Stimulated activated CD4-positive, alpha-beta T cell treated with anti-CD3 and anti-CD28 coated beads, Interleukin-4, amount 100 ng/mL, for 4 hours (primary cell): Measurements from ENCODE around the gene CCDC117.
A peak's percentile ranks its signal among the peaks of the same experiment; 100 is the strongest.
"Not testable (repeated sequence)": the region's sequence is repeated elsewhere in the genome, so short reads cannot be mapped to it uniquely, and the experiment has no call there.

Experiments used
- DNase-seq, 2 experiments: peaks; one replicate each; pipeline ENCODE4 v3.0.0-alpha.2; 2020

The CCDC117 gene

DNA sequence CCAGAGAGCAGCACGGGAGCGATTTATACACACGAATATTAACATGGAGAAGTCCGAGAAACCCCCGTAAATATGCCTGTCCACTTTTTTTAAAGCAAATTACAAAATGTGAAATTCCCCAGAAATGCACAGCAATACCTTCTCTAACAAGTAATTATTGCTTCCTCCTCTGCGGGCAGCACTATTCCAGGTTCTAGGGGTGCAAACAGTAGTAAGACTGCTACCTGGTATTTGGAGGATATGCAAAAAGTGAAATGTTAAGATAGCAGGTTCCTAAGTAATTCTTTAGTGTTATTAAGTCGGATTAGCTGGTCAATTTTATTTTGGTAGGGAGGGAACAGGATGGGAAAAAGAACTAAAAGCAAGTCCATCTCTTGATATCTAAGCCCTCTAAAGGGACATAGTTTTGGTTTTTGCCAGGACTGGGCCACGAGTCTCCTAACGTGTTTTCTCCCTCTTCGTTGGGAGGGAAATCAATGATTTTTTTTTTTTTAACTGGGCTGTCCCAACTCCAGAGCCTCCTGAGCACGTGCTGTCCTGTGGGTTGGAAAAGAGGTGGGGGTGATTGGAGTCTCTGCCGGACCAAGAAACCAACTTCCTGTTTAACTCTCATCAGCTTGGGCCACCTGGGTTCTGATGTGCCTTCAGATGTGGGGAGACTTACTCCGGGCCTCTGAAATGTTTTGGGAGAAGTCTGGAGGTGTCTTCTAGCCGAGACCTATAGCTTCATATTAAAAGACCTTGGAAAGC, 29.5 kb downstream of the CCDC117 start:
- no peak for DNase-seq

DNA sequence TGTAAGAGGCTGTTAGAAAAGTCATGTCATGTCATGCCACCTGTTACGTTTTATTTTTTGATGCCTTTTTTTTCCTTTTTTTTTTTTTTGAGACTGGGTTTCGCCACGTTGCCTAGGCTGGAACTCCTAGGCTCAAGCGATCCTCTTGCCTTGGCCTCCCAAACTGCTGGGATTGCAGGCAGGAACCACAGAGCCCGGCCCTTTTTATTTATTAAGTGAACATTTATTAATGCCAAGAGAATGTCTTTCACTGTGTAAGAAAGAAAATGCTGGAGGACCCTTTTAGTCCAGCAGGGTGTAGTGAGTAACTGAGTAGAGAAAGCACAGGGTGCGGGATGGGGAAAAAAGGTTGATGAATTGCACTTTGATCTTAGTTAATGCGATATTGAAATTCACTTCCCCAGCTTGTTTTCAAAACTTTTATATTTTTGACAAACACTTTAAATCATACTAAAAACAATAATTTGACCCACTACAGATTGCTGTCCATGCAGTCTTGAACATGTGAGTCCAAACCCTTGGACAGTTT, 30.2 kb downstream of the CCDC117 start:
- DNase-seq = no peak

DNA sequence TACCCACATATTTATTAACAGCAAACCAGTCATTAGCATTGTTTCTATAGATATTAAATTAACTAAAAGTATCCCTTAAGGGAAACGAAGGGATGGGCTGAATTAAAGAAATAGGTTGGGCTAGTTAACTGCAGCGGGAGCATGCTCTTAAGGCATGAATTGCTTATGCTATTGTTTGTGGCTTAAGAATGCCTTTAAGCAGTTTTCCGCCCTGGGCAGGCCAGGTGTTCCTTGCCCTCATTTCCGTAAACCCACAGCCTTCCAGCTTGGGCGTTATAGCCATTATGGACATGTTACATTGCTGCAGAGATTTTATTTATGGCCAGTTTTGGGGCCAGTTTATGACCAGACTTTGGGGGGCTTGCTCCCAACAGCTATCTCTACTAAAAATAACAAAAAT, 32.9 kb downstream of the CCDC117 start:
- DNase-seq = not testable (repeated sequence)

DNA sequence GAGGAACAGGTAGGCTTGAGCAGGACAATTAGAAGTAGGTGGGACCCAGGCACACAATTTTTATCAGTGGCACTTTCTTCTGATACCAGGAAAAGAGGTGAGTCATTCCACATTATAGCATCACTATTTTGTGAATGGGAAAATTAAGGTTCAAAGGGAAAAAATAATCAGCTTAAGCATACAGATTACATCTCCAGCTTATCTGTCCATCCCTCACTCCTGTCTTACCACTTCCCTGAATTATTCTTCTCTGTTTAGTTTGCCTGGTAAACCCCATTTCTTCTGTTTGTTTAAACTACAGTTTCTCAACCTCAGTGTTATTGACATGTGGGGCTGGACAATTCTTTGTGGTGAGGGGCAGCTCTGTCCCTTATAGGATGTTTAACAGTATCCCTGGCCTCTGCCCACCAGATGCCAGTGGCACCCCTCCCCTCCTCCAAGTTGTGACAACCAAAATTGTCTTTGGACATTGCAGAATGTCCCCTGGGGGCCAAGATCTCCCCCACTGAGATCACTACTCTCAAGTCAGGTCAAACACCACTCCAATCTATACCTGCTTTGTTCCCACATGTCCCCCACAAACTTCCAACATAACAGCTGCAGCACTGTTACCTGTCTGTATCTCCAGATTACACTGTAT, 36.3 kb downstream of the CCDC117 start:
- no peak for DNase-seq

DNA sequence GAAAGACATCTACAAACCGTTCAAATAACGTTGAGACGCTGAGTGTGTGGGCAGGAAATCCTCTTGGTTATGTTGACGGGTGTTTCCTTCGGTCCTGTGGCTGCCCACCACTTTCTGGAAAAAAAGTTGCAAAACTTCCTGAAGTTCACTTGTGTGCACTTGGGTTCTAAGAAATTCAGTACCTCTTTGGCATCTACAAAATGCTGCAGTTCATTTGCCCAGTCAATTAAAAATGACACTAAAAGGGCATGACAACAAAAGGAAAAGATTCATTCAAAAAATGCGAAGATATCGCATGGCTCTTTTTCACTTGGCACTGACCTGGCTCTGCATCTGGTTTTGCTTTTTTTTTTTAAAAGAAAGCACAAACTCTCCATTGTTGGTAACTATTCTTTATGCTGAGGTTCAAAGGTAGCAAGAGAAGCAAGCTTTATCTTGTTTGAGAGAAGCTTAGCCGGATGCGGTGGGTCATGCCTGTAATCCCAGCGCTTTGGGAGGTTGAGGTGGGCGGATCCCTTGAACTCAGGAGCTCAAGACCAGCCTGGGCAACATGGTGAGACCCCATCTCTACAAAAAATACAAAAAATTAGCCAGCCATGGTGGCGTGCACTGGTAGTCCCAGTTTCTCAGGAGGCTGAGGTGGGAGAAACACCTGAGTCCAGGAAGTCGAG, 38.5 kb downstream of the CCDC117 start:
- DNase-seq = peak in 1 of 2 experiments; percentile 33

- no peak for DNase-seq
These were observed 40.0 kb downstream of the CCDC117 start for GRCh38 chr22:28812516-28812915.

DNA sequence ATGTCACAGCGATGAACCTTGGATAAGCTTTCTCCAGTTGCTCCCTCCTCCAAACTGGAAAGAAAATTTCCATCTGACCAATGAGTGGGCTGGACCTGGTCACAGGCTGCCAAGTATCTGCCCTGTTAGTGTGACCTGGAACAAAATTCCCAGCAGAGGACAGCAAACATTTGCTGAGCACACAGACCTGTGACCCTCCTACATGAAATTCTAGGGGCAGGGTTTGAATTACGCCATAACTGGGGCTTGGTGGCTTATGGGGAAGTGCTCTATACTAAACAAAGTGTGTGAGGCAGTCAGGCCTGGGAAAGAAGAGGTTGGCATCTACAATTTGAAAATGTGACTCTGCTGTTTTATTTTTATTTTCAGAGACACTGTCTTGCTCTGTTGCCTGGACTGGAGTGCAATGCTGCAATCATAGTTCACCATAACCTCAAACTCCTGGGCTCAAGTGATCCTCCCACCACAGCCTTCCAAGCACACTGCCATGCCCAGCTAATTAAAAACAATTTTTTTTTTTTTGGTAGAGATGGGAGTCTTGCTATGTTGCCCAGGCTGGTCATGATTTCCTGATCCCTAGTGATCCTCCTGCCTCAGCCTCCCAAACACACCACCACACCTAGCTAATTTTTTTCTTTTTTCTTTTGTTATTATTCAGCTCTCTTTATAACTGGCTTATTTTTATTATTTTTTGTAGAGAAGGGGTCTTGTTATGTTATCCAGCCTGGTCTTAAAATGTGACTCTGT, 41.5 kb downstream of the CCDC117 start:
- DNase-seq = no peak

- peak in 1 of 2 experiments; percentile 12 for DNase-seq
These were observed 42.6 kb downstream of the CCDC117 start for GRCh38 chr22:28815111-28815510.

DNA sequence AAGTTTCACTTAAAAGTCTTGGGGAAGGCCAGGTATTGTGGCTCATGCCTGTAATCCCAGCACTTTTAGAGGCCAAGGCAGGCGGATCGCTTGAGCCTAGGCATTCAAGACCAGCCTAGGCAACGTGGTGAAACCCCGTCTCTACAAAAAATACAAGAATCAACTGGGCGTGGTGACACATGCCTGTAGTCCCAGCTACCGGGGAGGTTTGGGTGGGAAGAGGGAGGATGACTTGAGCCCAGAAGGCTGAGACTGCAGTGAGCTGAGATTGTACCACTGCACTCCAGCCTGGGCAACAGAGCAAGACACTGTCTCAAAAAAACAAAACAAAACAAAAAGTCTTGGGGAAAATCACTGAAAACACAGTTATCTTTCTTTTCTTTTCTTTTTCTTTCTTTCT, 43.2 kb downstream of the CCDC117 start:
- no peak for DNase-seq

- no peak for DNase-seq
These were observed 44.6 kb downstream of the CCDC117 start for GRCh38 chr22:28817064-28817463.

GRCh38 chr22:28817919-28818859, 45.7 kb downstream of the CCDC117 start:
- DNase-seq = no peak

GRCh38 chr22:28819253-28820096, 47.0 kb downstream of the CCDC117 start:
- DNase-seq = no peak

DNA sequence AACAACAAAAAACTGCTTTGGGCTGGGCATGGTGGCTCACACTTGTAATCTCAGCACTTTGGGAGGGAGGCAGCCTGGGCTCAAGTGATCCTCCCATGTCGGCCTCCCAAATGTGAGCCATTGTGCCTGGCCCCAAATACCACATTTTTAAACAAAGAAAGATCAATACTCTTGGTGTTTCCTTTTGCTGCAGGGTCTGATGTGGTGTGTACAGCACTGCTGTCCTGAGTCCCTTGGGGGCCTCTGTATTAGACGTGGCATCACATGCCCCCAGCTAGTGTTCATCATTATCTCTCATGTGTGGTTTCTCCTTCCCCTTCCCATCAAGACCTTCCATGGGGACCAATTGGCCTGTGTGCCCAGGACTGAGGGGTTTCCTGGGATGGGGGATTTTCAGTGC, 48.4 kb downstream of the CCDC117 start:
- no peak for DNase-seq

- DNase-seq = no peak
These were observed 49.0 kb downstream of the CCDC117 start for GRCh38 chr22:28821452-28821851.

- DNase-seq = peak in 1 of 2 experiments; percentile 19
These were observed 50.5 kb downstream of the CCDC117 start for GRCh38 chr22:28822930-28823551.

GRCh38 chr22:28824455-28824854, 52.0 kb downstream of the CCDC117 start:
- DNase-seq = not testable (repeated sequence)

GRCh38 chr22:28826430-28826829, 53.9 kb downstream of the CCDC117 start:
- DNase-seq = not testable (repeated sequence)

DNA sequence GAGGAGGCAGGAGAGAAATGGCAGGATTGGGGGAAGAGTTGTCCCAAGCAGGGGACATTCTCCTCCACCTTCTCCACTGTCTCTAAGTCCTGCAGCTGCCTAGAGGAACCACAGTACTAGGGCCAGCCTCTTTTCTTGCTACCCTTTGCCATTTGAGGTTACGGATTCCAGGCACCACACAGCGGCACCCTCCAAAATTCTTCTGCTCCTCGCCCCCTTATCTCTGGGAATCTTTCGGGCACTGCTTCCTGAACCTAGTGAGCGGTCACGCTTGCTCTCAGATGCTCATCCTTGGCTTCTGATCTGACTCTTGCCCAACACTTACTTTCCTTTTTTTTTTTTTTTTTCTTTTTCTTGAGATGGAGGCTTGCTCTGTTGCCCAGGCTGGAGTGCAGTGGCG, 54.4 kb downstream of the CCDC117 start:
- no peak for DNase-seq

GRCh38 chr22:28829358-28830181, 57.1 kb downstream of the CCDC117 start:
- DNase-seq = peak; percentile 64 to 66
